ENCODE measurements around the gene SLC5A11. TPM values are rescaled to one million over a fixed set of nuclear protein-coding genes. Genes with fewer than 3 reads are reported as not detected.

Gene SLC5A11
- total RNA-seq, 1 experiment from 2014 or later = not detected

GRCh38 chr16:24908716-24909115, 63.0 kb downstream of the SLC5A11 start:
- Mint-ChIP-seq H3K4me1 (no peaks in the 10 kb centered on the region), H3K36me3 (no peaks in the 10 kb centered on the region), H3K27ac (no peak overlapping the region), H3K9me3 (0 out of 2 replicates have a peak, but pooled peaks cover under 1% of the 10 kb centered on the region), H3K4me3 (no peak overlapping the region), H3K27me3 (ENCODE audit: low read depth) (no peaks in the 10 kb centered on the region)
- POLR2A ChIA-PET = interaction anchor here (0.6 kb wide), 1 partner anchor 8 kb away, joined by 4 read pairs; no protein-coding TSS in a partner anchor
- ATAC-seq (no peak), DNase-seq (ENCODE audit: low spot score) (no peak)
- no peak for TF ChIP-seq ATF1 (CRISPR knock-in tag; IDR thresholded peaks at IDR 0.05)
- TF ChIP-seq ZNF423 (CRISPR knock-in tag; IDR thresholded peaks at IDR 0.05) = no peak
- no peak for TF ChIP-seq CREB1 (CRISPR knock-in tag; IDR thresholded peaks at IDR 0.05)
- CTCF ChIA-PET = interaction anchor here (0.6 to 0.7 kb wide), 2 partner anchors 16 to 854 kb away, joined by 3 read pairs; no protein-coding TSS in a partner anchor

- Mint-ChIP-seq H3K4me1 (no peaks in the 10 kb centered on the region), H3K36me3 (no peaks in the 10 kb centered on the region), H3K4me3 (no peak overlapping the region), H3K9me3 (peaks cover under 1% of the 10 kb centered on the region; the same call in 1 of the 2 replicates), H3K27ac (no peak overlapping the region), H3K27me3 (ENCODE audit: low read depth) (no peaks in the 10 kb centered on the region)
- DNase-seq (ENCODE audit: low spot score) (no peak), ATAC-seq (no peak)
- ChIA-PET POLR2A (interaction anchor here (0.7 kb wide), 1 partner anchor 18 kb away, joined by 3 read pairs; no protein-coding TSS in a partner anchor), CTCF (interaction anchor here (0.8 kb wide), 1 partner anchor 75 kb away, joined by 3 read pairs; no protein-coding TSS in a partner anchor)
- no peak for TF ChIP-seq AFF4 (CRISPR knock-in tag; IDR thresholded peaks at IDR 0.05; ENCODE audit: borderline replicate concordance)
- no peak for TF ChIP-seq ZNF263 (CRISPR knock-in tag; IDR thresholded peaks at IDR 0.05; ENCODE audit: low read depth)
- no peak for TF ChIP-seq ATF3 (CRISPR knock-in tag; conservative IDR thresholded peaks at IDR 0.05)
- no peak for TF ChIP-seq IRF2 (CRISPR knock-in tag; IDR thresholded peaks at IDR 0.05; ENCODE audit: borderline replicate concordance, low read depth)
- no peak for TF ChIP-seq ATF6 (CRISPR knock-in tag; IDR thresholded peaks at IDR 0.05)
- TF ChIP-seq CREB1 (CRISPR knock-in tag; IDR thresholded peaks at IDR 0.05) = no peak
- no peak for TF ChIP-seq MXD4 (CRISPR knock-in tag; IDR thresholded peaks at IDR 0.05; ENCODE audit: borderline replicate concordance)
- TF ChIP-seq CTCF (IDR thresholded peaks at IDR 0.05) = no peak
- no peak for TF ChIP-seq GTF2I (CRISPR knock-in tag; conservative IDR thresholded peaks at IDR 0.05)
- no peak for TF ChIP-seq NR1H2 (CRISPR knock-in tag; IDR thresholded peaks at IDR 0.05)
- no peak for TF ChIP-seq RELA (CRISPR knock-in tag; IDR thresholded peaks at IDR 0.05; ENCODE audit: borderline replicate concordance)
- no peak for TF ChIP-seq ERG (CRISPR knock-in tag; IDR thresholded peaks at IDR 0.05)
- TF ChIP-seq OVOL2 (CRISPR knock-in tag; IDR thresholded peaks at IDR 0.05; ENCODE audit: borderline replicate concordance) = no peak
- TF ChIP-seq ZMAT4 (CRISPR knock-in tag; IDR thresholded peaks at IDR 0.05) = no peak
- no peak for TF ChIP-seq MAX (CRISPR knock-in tag; IDR thresholded peaks at IDR 0.05)
Measured at GRCh38 chr16:24909856-24910255, 64.1 kb downstream of the SLC5A11 start.

All from WTC11 (cell line).